Measurements from ENCODE around the gene EVX2.

Gene EVX2

GRCh38 chr2:176127774-176128072 lies 44.0 kb upstream of the EVX2 start:
- H3K27me3 ChIP-seq (ENCODE audit: control insufficient read depth, low read length) = peaks cover 11% of the 10 kb centered on the region; the same call in 1 of the 2 replicates

GRCh38 chr2:176126929-176127773 lies 43.4 kb upstream of the EVX2 start:
- TF ChIP-seq CTCF (IDR thresholded peaks at IDR 0.05; ENCODE audit: low read depth, low read length, poor library complexity, severe bottlenecking) = peak; percentile 83
- no peak for TF ChIP-seq EZH2phosphoT487 (IDR thresholded peaks at IDR 0.05; ENCODE audit: borderline replicate concordance, low read length)
- Histone ChIP-seq H3K4me3 (ENCODE audit: low read length) (no peak overlapping the region), H3K4me1 (ENCODE audit: control insufficient read depth, low read length) (no peaks in the 10 kb centered on the region), H3K9me3 (ENCODE audit: control insufficient read depth, insufficient read depth, low read length) (no peaks in the 10 kb centered on the region), H3K36me3 (ENCODE audit: control insufficient read depth, low read length) (no peaks in the 10 kb centered on the region), H3K4me2 (ENCODE audit: low read length) (no peak overlapping the region), H3K27me3 (ENCODE audit: control insufficient read depth, low read length) (peaks cover 11% of the 10 kb centered on the region; the same call in 1 of the 2 replicates), H3K27ac (ENCODE audit: low read depth, low read length) (no peak overlapping the region), H3F3A (ENCODE audit: control insufficient read depth, insufficient read depth) (no peaks in the 10 kb centered on the region), H4K20me1 (ENCODE audit: control insufficient read depth, insufficient read depth, low read depth, low read length) (no peaks in the 10 kb centered on the region), H3K9me2 (replicated peaks; ENCODE audit: control insufficient read depth, low read length) (no peaks in the 10 kb centered on the region), H3K79me2 (ENCODE audit: control insufficient read depth, low read length) (no peaks in the 10 kb centered on the region)

More at GRCh38 chr2:176127774-176128072, 44.0 kb upstream of the EVX2 start:
- Histone ChIP-seq H3K9me3 (ENCODE audit: control insufficient read depth, insufficient read depth, low read length) (no peaks in the 10 kb centered on the region), H3F3A (ENCODE audit: control insufficient read depth, insufficient read depth) (no peaks in the 10 kb centered on the region), H3K9me2 (replicated peaks; ENCODE audit: control insufficient read depth, low read length) (no peaks in the 10 kb centered on the region), H3K36me3 (ENCODE audit: control insufficient read depth, low read length) (no peaks in the 10 kb centered on the region), H3K27ac (ENCODE audit: low read depth, low read length) (no peak overlapping the region), H3K4me1 (ENCODE audit: control insufficient read depth, low read length) (no peaks in the 10 kb centered on the region), H3K4me3 (ENCODE audit: low read length) (no peak overlapping the region), H3K4me2 (ENCODE audit: low read length) (no peak overlapping the region), H3K79me2 (ENCODE audit: control insufficient read depth, low read length) (no peaks in the 10 kb centered on the region), H4K20me1 (ENCODE audit: control insufficient read depth, insufficient read depth, low read depth, low read length) (no peaks in the 10 kb centered on the region)
- TF ChIP-seq CTCF (IDR thresholded peaks at IDR 0.05; ENCODE audit: low read depth, low read length, poor library complexity, severe bottlenecking) (no peak), EZH2phosphoT487 (IDR thresholded peaks at IDR 0.05; ENCODE audit: borderline replicate concordance, low read length) (no peak)

GRCh38 chr2:176125772-176126054 lies 42.0 kb upstream of the EVX2 start:
- no peaks in the 10 kb centered on the region for H3K4me1 ChIP-seq (ENCODE audit: control insufficient read depth, low read length)
- TF ChIP-seq CTCF (IDR thresholded peaks at IDR 0.05; ENCODE audit: low read depth, low read length, poor library complexity, severe bottlenecking) (no peak), EZH2phosphoT487 (IDR thresholded peaks at IDR 0.05; ENCODE audit: borderline replicate concordance, low read length) (no peak)
- H3K4me3 ChIP-seq (ENCODE audit: low read length) = no peak overlapping the region
- no peaks in the 10 kb centered on the region for H3K36me3 ChIP-seq (ENCODE audit: control insufficient read depth, low read length)
- H3K9me3 ChIP-seq (ENCODE audit: control insufficient read depth, insufficient read depth, low read length) = no peaks in the 10 kb centered on the region
- H3K27me3 ChIP-seq (ENCODE audit: control insufficient read depth, low read length) = peaks cover 11% of the 10 kb centered on the region; the same call in 1 of the 2 replicates
- no peak overlapping the region for H3K4me2 ChIP-seq (ENCODE audit: low read length)
- H3F3A ChIP-seq (ENCODE audit: control insufficient read depth, insufficient read depth) = no peaks in the 10 kb centered on the region
- H3K27ac ChIP-seq (ENCODE audit: low read depth, low read length) = no peak overlapping the region
- H4K20me1 ChIP-seq (ENCODE audit: control insufficient read depth, insufficient read depth, low read depth, low read length) = no peaks in the 10 kb centered on the region
- no peaks in the 10 kb centered on the region for H3K79me2 ChIP-seq (ENCODE audit: control insufficient read depth, low read length)
- H3K9me2 ChIP-seq (replicated peaks; ENCODE audit: control insufficient read depth, low read length) = no peaks in the 10 kb centered on the region
